ENCODE results near the gene RASA3.
"Not testable (repeated sequence)": the region's sequence is repeated elsewhere in the genome, so short reads cannot be mapped to it uniquely, and the experiment has no call there.

Gene RASA3

GRCh38 chr13:114142137-114142550 is 9.7 kb upstream of the RASA3 start:
- ATAC-seq: no peak

- ATAC-seq: no peak
Measured at GRCh38 chr13:114141261-114141996, 9.0 kb upstream of the RASA3 start.

- ATAC-seq: peak; percentile 31 to 43
Measured at GRCh38 chr13:114140906-114141250, 8.5 kb upstream of the RASA3 start.

GRCh38 chr13:114140131-114140905 is 7.9 kb upstream of the RASA3 start:
- peak; percentile 6 to 18 for ATAC-seq

- no peak for ATAC-seq
Measured at GRCh38 chr13:114136576-114136975, 4.2 kb upstream of the RASA3 start.

- ATAC-seq: no peak
Measured at GRCh38 chr13:114135731-114136171, 3.3 kb upstream of the RASA3 start.

GRCh38 chr13:114134944-114135610 is 2.7 kb upstream of the RASA3 start:
- no peak for ATAC-seq

GRCh38 chr13:114134111-114134943 is 1.9 kb upstream of the RASA3 start:
- no peak for ATAC-seq

- ATAC-seq: not testable (repeated sequence)
Measured at GRCh38 chr13:114133552-114133951, 1.1 kb upstream of the RASA3 start.

GRCh38 chr13:114133126-114133525 is 703 bp upstream of the RASA3 start:
- ATAC-seq: not testable (repeated sequence)

GRCh38 chr13:114131583-114132418 is 622 bp downstream of the RASA3 start:
- ATAC-seq: peak in 1 of 2 donors; percentile 7

GRCh38 chr13:114130837-114131582 is 1.4 kb downstream of the RASA3 start:
- peak; percentile 10 to 12 for ATAC-seq

- ATAC-seq: no peak
Measured at GRCh38 chr13:114130131-114130836, 2.1 kb downstream of the RASA3 start.

- no peak for ATAC-seq
Measured at GRCh38 chr13:114129649-114130062, 2.8 kb downstream of the RASA3 start.

- peak; percentile 80 for ATAC-seq
Measured at GRCh38 chr13:114128624-114129522, 3.5 kb downstream of the RASA3 start.

- ATAC-seq: no peak
Measured at GRCh38 chr13:114128348-114128623, 4.1 kb downstream of the RASA3 start.

GRCh38 chr13:114127473-114128347 is 4.7 kb downstream of the RASA3 start:
- ATAC-seq: no peak

- ATAC-seq: no peak
Measured at GRCh38 chr13:114126789-114127472, 5.5 kb downstream of the RASA3 start.
